HG03175 (cell line): ENCODE results near the gene M1AP.
A peak's percentile ranks its signal among the peaks of the same experiment; 100 is the strongest.

Source experiments
- ATAC-seq: cut with Tn5 transposase; IDR thresholded peaks from one replicate; pipeline ENCODE4 v1.9.1; 2021; ENCODE audit warnings: mild to moderate bottlenecking, moderate library complexity; ENCODE audit not compliant: unreplicated experiment

The M1AP gene, protein sequence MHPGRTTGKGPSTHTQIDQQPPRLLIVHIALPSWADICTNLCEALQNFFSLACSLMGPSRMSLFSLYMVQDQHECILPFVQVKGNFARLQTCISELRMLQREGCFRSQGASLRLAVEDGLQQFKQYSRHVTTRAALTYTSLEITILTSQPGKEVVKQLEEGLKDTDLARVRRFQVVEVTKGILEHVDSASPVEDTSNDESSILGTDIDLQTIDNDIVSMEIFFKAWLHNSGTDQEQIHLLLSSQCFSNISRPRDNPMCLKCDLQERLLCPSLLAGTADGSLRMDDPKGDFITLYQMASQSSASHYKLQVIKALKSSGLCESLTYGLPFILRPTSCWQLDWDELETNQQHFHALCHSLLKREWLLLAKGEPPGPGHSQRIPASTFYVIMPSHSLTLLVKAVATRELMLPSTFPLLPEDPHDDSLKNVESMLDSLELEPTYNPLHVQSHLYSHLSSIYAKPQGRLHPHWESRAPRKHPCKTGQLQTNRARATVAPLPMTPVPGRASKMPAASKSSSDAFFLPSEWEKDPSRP

DNA sequence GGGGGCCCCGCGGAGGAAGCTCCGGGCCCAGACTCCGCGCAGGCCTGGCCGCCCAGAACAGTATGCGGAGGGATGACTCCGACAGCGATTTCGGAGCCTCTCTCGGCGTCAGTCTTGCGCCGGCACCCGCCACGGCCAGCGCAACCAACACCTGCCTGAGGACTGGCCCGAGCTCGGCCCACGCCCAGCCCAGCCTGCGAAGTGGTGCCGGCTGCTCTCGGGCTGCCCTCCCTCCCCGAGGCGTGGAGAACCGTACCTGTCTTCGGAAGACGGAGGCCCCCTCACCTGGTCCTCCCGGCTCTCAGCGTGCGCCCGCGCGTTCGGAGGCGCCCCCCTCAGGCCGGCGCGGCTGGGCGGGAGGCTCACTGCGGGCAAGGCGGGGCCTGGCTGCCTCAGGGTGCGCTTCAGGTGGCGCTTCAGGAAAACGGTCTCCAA, at the start of gene M1AP:
Gene M1AP (minus strand): TSS at position 322 of the 435 bp plus-strand sequence. CDS start 8,055 bp downstream, outside the sequence.
- ATAC-seq = no peak

DNA sequence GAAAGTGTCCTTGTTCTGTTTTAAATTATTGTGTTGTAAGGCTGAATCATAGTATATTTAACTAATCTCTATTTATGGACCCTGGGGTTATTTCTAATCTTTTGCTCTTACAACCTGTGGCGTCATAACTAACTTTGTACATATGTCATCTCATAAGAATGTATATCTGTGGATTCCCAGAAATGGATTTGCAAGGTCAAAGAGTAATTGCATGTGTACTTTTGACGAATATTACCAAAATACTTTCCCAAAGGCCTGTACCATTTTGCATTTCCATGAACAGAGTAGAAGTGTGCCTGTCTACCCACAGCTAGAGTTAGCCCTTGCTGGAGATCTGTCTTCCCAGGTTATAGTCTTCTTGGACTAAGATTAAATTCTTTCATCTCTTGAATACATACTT, 48.7 kb upstream of the M1AP start:
- no peak for ATAC-seq

DNA sequence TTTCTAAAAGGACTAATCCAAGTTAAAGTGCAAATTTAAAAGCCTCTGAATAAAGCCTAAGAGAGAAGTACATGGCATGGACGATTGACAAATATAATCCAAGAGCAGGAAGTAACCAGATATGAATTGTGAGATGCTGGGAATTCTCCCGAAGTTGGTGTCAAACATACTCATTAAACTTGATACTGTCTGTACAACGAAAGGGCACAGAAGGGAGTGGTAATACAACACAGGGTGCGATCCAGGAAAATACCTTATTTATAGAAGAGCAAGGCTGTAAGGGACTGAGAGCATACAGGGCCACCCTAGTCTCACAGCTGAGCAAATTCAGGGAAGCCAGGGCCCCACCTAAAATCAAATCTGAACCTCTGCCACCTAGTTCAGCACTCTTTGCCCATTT, 47.5 kb upstream of the M1AP start:
- ATAC-seq = no peak

DNA sequence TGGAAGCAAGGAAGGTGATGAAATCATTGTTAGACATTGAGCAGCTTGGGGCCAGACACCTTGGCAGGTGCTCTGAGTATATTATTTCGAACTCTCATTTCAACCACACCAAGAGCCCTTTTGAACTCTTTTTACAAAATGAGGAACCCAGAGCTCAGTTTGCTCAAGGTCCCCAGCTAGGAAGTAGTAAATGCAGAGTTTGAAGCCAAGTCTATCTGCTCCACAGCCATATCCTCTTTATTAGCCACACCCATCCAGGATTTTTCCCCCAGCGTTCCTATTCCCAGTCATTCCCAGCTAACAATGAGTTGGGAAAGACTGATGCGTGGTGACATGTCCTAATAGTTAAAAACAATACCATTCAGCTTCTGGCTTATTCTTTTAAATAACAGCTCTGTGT, 46.2 kb upstream of the M1AP start:
- no peak for ATAC-seq

DNA sequence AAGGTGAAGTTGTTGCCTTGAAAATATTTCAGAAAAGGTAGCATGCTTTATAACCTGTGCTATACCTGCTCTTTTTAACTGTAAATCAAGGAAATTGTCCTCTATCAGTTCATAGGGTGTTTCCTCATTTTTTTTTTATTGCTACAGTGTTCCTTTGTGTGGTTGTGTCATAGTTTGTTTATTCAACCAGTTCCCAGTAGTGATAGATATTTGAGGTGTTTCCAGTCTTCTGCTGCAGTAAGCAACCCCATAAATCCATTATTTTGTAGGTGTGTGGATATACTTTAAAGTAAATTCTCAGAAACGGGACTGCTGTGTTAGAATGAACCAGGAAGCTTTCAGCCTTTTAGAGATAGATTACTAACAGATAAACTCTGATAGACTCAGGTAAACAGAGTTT, 45.5 kb upstream of the M1AP start:
- no peak for ATAC-seq

DNA sequence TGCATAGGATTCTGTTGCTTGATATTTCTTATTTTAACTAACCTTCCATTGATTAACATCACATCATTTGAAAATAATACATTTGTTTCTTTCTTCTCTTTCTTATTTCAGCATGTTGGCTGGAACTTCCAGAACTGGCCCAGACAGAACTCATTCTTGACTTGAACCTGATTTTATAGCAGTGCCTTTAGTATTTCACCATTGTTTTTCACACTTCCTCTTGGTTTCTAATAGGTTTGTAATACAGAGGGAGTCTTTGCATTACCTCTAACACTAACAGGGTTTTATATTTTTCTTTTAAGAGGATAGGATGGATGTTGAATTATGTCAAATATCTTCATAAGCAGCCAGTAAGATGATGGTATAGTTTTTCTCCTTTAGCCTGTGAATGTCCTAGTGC, 45.1 kb upstream of the M1AP start:
- no peak for ATAC-seq

DNA sequence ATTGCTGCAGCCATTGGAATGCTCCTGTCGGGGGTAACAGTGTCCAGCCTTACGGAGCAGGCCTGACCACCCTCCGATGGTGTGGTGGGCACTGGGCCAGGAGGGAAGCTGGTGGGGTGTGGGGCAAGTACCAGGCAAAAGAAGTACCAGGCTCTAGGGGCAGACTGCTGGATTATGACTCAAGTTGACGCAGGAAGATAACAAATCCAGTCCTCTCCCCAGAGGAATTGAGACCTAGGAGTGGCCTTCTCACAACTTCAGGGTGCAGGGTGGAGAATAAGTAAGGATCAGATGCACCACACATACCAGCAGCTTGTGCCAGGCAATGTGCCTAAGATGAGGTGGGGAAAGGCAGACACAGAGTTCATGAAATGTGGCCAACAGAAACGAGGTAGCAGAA, 43.8 kb upstream of the M1AP start:
- ATAC-seq = no peak

DNA sequence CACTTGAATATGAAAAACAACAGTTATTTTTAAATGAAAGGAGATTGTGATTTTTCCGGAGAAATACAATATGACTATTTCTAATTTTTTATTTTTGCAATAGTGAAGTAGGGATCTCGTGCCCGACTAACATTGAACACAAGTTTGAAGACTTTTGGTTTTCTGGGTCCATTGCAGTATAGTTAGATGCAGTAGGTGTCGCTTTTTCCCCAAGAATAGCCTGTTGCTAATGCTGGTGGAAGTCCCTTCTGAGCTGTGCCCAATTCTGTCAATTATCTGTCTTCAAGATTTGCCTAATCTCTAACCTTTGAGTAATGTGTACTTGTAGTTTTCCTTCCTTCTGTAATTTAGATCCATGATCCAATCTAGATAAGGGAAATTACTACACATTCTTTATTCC, 42.4 kb upstream of the M1AP start:
- ATAC-seq = peak; percentile 76

DNA sequence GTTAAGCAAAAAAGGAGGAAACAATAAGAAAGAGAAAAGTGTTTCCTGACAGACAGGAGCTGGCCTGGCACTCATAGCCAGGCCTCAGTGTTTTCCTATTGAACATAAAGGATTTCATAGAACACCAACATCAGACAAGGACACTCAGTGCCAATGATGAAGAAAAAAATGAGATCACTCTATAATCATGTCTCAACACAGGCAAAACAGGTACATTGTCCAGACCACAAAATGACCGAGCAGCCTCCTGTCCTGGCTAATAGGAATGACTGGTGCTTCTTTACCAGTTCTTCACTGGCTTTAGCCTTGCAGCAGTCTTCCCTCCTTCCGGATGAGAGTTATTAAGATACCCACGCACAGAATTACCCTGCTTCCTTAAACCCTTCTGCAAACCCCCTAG, 41.5 kb upstream of the M1AP start:
- no peak for ATAC-seq

DNA sequence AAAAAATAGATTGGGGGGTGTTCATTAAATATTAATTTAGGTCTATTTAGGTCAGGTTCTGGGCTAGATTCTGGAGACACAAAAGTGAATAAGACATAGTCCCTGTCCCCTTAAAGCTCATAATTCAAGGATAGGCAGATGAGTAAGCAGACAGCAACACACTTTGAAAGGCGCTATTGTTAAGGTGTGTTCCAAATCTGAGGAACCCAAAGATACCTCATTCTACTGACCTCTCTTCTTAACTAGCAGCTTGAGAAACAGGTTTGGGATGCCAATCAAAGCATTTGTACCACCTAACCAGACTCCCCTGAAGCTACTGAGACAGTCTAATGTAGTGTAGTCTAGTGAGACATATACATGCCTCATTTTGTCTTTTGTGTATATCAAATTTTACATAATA, 40.8 kb upstream of the M1AP start:
- no peak for ATAC-seq

DNA sequence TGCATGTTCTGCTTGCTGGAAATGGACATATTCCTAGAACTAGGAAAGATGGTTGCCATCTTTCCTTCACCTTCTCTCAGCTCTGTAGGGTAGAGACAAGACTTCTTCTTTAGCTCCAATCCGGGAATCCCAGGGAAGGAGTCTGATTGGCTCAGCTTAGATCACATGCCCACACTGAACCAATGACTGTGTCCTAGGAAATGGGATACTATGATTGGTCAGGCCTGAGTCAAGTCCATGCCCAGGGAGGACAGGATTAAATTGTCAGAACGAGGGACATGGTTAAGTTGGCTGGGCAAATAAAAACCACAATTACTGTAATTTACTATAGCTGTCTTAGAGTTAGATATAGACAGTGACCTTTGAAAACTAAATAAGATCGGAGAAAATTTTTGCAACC, 37.3 kb upstream of the M1AP start:
- no peak for ATAC-seq

DNA sequence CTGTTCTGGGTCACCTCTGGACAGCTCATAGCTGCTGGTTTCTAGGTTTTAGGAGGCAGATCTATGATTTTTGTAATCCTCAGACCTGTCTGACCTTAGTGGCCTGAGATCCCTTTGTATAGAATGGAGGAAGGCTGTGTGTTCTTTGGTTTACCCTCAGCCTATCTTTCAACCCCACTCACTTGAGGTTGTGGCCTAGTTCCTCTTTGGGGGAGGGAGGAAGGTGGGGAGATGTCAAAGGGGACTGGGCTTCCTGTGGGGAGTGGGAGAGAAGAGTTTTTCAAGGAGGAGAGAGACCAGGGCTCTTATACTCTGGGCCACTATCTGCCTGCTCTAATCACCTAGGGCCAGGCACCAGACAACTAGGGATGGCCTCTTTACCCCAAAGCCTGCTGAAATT, 34.4 kb upstream of the M1AP start:
- ATAC-seq = no peak

DNA sequence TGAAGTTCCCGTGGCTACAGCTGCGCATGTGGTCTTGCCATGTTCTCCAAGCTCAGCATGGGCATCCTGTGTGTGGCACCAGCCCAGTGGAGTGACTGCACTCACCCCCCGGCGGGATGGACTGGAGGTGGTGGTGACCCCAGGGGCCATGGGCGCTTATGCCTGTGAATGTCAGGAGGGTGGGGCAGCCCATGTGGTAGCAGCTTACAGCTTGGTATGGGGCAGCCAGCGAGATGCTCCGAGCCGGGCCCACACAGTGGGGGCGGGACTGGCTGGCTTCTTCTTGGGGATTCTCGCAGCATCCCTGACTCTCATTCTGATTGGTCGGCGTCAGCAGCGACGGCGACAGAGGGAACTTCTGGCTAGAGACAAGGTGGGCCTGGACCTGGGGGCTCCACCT, 31.5 kb upstream of the M1AP start:
- ATAC-seq = no peak

DNA sequence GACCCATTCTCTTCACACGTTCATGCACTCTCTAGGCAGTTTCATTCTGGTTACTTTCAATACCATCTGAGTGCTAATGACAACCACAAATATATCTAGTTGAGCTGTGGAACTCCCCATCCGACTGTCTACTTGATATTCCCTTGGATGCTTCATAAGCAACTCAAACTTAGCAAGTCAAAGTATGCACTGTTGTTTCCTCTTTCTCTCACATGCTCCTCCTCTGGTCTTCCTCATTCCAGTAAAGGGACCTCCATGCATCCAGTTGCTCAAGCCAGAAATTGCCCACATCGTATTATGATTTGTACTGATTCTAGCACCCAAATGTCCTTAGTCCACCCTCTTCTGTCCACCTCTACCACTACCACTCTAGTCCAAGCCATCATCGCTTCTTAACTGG, 28.2 kb upstream of the M1AP start:
- ATAC-seq = no peak

DNA sequence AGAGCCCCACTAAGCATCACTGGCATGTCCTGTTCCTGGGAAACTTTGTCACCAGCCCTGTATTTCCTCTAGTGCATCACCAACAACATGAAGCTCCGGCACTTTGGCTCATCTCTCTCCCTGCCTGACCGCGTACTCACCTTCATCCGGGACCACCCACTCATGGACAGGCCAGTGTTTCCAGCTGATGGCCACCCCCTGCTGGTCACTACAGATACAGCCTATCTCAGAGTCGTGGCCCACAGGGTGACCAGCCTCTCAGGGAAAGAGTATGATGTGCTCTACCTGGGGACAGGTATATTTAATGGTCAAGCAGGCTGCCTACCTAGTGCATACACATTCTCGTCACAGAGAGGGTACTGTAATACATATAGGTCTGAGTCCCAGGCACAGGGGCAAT, 27.0 kb upstream of the M1AP start:
- ATAC-seq = no peak

DNA sequence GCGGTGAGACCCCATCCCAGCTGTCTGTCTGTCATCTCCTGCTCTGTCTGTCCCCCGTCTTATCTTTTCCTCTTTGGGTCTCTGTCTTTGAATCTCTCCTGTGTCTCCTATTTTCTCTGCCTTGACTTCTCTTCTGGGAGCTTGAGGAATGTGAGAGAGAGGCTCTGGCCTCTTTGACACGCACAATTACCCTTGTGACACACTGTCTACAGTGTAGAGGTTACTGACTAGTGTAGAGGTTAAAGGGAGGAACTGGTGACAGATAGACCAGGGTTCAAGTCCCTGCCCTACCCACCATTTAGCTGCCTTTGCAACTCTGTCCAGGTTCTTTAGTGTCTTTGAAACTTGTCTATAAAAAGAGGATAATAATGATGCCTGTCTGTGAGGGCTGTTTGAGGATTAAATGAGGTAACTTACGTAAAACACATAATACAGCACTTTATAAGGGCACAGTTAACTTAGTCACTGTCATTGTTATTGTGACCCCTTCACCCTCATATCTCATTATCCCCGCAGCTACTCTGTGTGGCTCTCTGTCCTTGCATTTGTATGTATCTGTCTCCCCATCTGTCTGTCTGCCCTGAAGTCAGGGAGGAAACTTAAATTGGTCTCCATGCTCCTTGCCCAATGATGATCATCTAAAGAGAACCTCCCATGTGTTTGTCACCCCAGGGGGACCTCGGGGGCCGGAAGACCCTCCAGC, 25.8 kb upstream of the M1AP start:
- ATAC-seq = no peak

DNA sequence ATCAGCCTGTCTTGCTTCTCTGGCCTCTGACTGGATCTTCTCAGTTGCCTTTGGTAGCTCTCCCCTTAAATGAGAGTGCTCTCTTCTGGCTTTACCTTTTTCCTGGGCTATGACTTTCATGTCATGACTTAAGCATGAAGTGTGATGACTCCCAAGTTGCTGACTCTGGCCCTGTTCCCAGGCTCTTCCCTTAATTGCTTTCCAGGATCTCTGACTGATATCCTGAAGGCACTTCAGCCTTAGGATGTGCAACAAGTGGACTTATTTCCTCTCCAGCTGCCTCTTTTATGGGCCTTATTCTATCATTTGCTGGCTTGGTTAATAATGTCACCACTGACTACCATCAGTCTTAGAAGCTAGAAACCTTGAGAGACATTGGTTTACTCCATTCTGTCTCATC, 23.3 kb upstream of the M1AP start:
- ATAC-seq = no peak

DNA sequence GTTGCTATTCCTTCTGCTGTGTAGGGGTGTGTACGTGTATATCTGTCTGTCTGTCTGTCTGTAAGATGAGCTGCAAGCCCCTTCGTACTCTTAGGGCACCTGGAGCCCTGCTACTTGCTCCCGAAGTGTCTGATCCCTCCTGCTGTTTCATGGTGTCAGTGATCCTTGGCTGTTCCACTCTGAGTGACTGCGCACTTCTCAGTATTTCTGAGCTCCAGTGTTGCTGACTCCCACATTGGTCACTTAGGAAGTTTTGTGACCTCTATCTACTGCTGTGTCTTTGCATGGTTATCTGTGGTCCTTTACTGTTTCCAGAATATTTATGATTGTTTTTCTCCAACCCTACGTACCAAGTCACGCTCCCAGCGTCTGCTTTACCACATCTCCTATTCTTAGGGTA, 22.1 kb upstream of the M1AP start:
- no peak for ATAC-seq

DNA sequence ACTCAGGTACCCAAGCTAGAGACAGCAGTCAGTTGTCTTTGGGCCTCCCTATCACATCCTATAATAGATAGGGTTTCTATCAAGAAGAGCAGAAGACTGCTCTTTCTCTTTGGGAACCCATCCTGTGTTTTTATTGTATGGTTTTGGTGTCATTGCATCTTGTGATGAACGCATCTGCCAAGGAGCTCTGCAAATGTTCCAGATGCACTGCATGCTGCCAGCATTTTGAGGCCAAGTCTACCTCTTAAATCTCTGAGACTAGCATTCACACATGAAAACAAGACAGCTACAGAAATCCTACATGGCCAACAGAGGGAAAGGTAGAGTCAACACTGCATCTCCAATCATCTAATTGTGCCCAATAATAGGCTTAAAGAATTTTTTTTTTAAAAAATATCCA, 20.0 kb upstream of the M1AP start:
- ATAC-seq = no peak

DNA sequence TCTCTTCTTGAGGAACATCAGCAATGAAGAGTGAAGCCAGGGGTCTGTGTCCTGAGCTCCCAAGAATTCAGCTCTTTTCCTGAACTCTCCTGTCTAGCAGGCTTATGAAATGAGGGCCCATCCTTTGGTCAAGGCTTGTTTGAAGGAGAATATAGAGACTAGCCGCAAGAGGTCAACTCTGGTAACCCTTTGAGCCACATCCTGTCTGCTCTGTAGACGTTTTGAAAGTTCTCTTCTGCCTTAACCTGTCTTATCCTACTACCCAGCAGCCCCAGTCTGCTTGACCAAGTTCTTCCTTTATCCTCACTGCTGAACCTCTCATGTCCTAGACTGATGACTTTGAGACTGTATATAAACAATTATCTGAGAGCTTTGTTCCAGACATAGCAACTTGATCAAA, 11.3 kb upstream of the M1AP start:
- no peak for ATAC-seq

DNA sequence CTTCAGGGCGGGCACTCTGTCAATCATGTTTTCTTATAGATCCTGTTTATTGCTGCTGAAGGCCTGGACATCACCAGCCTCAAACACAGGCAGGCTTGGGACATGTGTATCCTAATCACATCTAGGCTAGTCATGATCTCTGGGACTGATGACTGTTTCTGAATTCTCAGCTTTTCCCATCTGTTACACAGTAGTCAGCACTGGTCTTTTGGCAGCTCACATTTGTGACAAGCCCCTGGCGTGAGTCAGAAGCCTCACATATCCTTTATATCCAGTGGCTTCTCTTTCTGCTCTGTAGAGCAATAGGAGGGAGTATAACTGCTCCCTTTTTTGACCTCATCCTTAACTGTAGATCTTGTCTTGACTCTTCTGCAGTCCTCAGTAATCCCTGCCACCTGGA, 10.4 kb upstream of the M1AP start:
- no peak for ATAC-seq

DNA sequence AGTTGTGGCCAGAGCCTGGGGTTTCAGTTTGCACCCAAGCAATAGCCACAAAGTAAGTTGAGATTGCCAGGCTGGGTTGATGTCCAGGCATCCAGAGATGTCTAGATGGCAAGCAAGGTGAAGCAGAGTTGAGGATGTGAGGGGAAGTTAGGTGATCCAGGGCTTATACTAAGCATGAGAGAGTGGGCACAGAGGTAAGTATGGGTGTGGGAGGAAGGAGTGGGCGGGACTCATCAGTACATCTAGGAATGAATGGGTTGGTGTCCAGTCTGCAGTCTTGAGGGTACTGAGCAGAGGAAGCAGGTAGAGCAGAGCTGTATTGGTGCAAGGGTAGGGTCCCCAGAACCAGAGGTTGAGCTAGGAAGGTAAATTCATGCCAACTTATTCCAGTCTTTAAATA, 7.4 kb upstream of the M1AP start:
- ATAC-seq = no peak
